RWPE1 (cell line): ENCODE results near the gene HACD2.

Experiments
- CTCF ChIA-PET: fragments of 350-600 bp; sonication (Branson Sonifier 250); formaldehyde crosslinking; extraction: SDS; loops from one replicate; lab custom pipeline; 2021; lab: Yijun Ruan, JAX
- POLR2A ChIA-PET: fragments of 400-600 bp; formaldehyde crosslinking; extraction: SDS; loops from one replicate; lab custom pipeline; 2020; ENCODE audit warnings: antibody characterized with exemption; ENCODE audit not compliant: low non-redundant PET; lab: Yijun Ruan, JAX
- DNase-seq: peaks from one replicate; pipeline ENCODE4 v3.0.0; 2012; ENCODE audit warnings: low spot score
- H3K27ac ChIP-seq: fragments of 450-650 bp; 2 replicates; pipeline ENCODE4 v1.5.1; 2017
- TF ChIP-seq, protein P1 (sequence below): fragments of 450-650 bp; conservative IDR thresholded peaks from 2 replicates; pipeline ENCODE4 v1.5.1; 2017; ENCODE audit warnings: low read depth, mild to moderate bottlenecking

HACD2 gene

DNA sequence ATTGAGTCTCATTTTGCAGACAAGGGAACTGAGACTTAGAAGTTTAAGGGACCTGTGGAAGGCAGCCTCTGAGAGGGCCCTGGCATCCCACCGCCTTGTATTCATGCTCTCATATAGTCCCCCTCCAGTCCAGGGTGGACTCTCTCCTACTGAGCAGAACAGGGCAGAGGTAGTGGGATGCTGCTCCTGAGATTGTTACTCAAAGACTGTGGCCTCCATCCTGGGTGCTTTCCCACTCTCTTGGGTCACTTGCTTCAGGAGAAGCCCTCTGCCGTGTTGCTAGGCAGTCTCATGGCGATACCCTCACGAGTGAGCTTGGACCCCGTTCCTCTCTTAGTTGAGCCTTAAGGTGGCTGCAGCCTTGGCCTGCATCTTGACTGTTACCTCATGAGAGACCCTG lies 113.7 kb downstream of the HACD2 start:
- TF ChIP-seq, protein P1, sequence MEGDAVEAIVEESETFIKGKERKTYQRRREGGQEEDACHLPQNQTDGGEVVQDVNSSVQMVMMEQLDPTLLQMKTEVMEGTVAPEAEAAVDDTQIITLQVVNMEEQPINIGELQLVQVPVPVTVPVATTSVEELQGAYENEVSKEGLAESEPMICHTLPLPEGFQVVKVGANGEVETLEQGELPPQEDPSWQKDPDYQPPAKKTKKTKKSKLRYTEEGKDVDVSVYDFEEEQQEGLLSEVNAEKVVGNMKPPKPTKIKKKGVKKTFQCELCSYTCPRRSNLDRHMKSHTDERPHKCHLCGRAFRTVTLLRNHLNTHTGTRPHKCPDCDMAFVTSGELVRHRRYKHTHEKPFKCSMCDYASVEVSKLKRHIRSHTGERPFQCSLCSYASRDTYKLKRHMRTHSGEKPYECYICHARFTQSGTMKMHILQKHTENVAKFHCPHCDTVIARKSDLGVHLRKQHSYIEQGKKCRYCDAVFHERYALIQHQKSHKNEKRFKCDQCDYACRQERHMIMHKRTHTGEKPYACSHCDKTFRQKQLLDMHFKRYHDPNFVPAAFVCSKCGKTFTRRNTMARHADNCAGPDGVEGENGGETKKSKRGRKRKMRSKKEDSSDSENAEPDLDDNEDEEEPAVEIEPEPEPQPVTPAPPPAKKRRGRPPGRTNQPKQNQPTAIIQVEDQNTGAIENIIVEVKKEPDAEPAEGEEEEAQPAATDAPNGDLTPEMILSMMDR: no peak
- no peak overlapping the region for H3K27ac ChIP-seq
- ChIA-PET POLR2A (no interaction called here), CTCF (interaction anchor here (0.6 kb wide), 1 partner anchor 96 kb away, joined by 3 read pairs; no protein-coding TSS in a partner anchor)
- DNase-seq: no peak

DNA sequence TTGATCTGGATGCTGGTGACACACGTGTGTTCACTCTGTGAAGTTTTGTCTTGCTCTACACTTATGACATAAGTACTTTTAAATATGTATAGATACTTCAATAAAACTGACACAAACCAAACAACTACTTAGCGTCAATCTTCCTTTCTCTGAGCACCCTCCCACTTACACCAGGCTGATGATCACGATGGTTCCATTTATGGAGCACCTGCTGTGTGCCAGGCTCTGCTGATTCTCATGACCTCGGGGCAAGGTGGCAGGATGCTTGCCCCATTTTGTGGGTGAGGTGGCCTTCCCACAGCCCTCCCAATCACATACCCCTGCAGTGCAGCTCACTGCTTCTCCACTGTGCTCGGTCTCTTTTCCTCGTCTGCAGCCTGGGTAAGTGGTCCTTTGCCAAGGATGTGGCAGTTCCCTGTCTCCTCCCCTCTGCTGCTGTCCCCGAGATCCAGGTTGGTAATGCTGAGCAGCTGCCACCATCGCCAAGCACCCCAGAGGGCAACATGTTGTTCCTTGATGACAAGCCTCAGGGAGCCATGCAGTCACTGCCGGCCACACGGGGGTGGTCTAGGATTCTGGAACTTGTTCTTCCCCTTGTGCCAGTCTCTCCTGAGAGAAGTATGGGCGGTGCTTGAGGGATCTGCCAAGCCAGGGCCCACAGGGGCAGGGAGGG lies 115.4 kb downstream of the HACD2 start:
- TF ChIP-seq, protein P1: no peak
- ChIA-PET CTCF (no interaction called here), POLR2A (no interaction called here)
- H3K27ac ChIP-seq: no peak overlapping the region
- DNase-seq: no peak

DNA sequence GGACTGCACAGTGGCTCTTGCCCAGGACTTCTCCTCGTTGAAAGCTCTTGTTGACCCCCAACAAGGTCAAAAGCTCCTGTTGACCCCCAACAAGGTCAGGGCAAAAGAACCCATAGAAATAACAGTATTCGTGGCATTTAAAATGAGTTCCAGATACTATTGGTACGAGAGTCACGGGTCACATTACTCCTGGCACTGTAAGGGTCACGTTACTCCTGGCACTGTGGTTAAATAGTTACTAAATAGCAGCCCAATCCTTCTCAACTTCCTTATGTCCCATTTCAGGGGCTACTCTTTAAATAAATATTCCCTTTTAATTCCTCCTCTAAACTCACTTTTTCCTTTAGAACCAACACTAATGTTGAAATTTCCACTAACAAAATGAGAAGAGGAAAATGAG lies 117.8 kb downstream of the HACD2 start:
- CTCF ChIA-PET: interaction anchor here (0.6 to 0.7 kb wide), 2 partner anchors 185 to 657 kb away, joined by 3 to 6 read pairs; no protein-coding TSS in a partner anchor
- no peak for DNase-seq
- TF ChIP-seq, protein P1: no peak
- POLR2A ChIA-PET: no interaction called here
- no peak overlapping the region for H3K27ac ChIP-seq

DNA sequence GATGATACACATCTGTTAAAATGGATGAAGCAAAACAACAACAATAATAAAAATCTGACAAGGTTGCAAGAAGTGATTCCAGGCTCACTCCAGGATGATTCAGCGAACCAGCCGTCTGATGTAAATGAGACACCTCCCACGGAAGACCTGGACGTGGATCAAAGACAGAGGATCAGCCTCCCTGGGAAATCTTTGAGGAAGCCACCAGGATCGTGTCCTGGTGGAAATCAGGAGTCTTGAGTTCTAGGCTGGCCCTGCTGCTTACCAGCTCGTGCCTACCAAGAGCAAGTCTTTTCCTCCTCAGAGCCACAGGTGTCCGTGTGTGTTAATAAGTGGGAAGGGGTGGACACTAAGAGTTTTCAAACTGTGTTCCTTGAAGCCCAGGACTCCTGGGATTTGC lies 120.6 kb downstream of the HACD2 start:
- DNase-seq: no peak
- ChIA-PET POLR2A (no interaction called here), CTCF (interaction anchor here (0.7 kb wide), 1 partner anchor 119 kb away, joined by 3 read pairs; no protein-coding TSS in a partner anchor)
- TF ChIP-seq, protein P1: no peak
- H3K27ac ChIP-seq: no peak overlapping the region

DNA sequence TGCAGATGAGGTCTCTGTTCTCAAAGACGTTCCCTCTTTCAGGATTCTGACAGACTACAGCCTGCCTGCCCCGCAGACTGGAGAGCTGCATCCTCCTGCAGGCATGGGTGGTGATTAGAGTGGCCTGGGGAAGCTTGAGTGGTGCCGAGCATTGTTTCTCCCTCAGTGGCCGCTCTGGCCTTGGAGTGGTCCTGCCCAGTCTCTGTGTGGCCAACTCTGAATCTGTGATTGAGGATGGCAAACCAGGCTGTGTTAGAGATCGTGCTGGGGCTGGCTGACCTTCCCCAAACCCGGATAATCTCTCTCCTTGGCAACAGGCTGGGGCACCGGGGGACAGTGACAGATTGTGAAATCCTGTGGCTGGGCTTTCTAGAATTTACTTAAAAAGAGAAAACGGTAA lies 125.0 kb downstream of the HACD2 start:
- ChIA-PET CTCF (no interaction called here), POLR2A (no interaction called here)
- TF ChIP-seq, protein P1: no peak
- no peak for DNase-seq
- H3K27ac ChIP-seq: no peak overlapping the region

DNA sequence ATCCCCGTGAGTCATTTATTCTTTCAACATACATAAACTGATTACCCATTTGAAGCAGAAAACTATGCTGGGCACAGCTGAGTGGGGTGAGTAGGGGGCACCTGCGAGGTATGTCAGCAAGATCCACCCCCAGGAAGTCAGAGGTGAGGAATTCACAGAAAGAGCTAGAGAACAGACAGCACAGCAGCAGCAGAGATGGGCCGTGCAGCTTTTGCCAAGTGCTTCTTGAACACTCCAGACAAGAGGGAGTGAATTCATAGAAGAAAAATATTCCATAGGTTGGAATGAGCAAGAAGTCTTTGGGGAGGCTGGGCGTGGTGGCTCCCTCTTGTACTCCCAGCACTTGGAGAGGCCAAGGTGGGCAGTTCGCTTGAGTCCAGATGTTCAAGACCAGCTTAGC lies 126.6 kb downstream of the HACD2 start:
- TF ChIP-seq, protein P1: no peak
- no peak overlapping the region for H3K27ac ChIP-seq
- ChIA-PET POLR2A (no interaction called here), CTCF (interaction anchor here (0.7 kb wide), 1 partner anchor 34 kb away, joined by 5 read pairs; no protein-coding TSS in a partner anchor)
- no peak for DNase-seq
